NCI-H446 (cell line): Measurements from ENCODE around the gene F8A2.
"Not testable (repeated sequence)": the region's sequence is repeated elsewhere in the genome, so short reads cannot be mapped to it uniquely, and the experiment has no call there.

ENCODE experiments used
- DNase-seq, 2 experiments: peaks; one replicate each; lab custom pipeline; 2025; lab: John Stamatoyannopoulos, UW

Gene F8A2

GRCh38 chrX:155381843-155382528 is at the start of gene F8A2:
Gene F8A2 (plus strand): TSS chrX:155382095. CDS start chrX:155382115, 20 bp downstream.
- DNase-seq = not testable (repeated sequence)

- DNase-seq = no peak
Observed at GRCh38 chrX:155333544-155334100, 48.3 kb upstream of the F8A2 start.

GRCh38 chrX:155334486-155335336 is 47.2 kb upstream of the F8A2 start, which contains the start of gene CLIC2:
Gene CLIC2 (minus strand): TSS chrX:155334614. CDS start chrX:155334427, 187 bp downstream.
- peak; percentile 62 to 87 for DNase-seq

- DNase-seq = not testable (repeated sequence)
Observed at GRCh38 chrX:155335337-155335712, 46.6 kb upstream of the F8A2 start.

- not testable (repeated sequence) for DNase-seq
Observed at GRCh38 chrX:155345689-155346088, 36.2 kb upstream of the F8A2 start.

- DNase-seq = not testable (repeated sequence)
Observed at GRCh38 chrX:155349448-155349847, 32.4 kb upstream of the F8A2 start.

- not testable (repeated sequence) for DNase-seq
Observed at GRCh38 chrX:155363712-155364111, 18.2 kb upstream of the F8A2 start.

- not testable (repeated sequence) for DNase-seq
Observed at GRCh38 chrX:155373777-155374458, 8.0 kb upstream of the F8A2 start.

GRCh38 chrX:155379802-155380201 is 2.1 kb upstream of the F8A2 start:
- not testable (repeated sequence) for DNase-seq

GRCh38 chrX:155382529-155382967 is 653 bp downstream of the F8A2 start:
- DNase-seq = not testable (repeated sequence)

- no peak for DNase-seq
Observed at GRCh38 chrX:155389634-155390033, 7.7 kb downstream of the F8A2 start.

GRCh38 chrX:155394747-155395276 is 12.9 kb downstream of the F8A2 start:
- DNase-seq = not testable (repeated sequence)

GRCh38 chrX:155406429-155406828 is 24.5 kb downstream of the F8A2 start:
- DNase-seq = no peak

GRCh38 chrX:155417769-155418168 is 35.9 kb downstream of the F8A2 start:
- DNase-seq = no peak
